PFSK-1 (cell line): ENCODE data around the gene SPO11.

Source experiments
- POLR2AphosphoS5 ChIP-seq: IDR thresholded peaks from 2 replicates; pipeline ENCODE4 v1.6.1; 2012; ENCODE audit warnings: low read depth, mild to moderate bottlenecking, control low read depth, low read length, moderate library complexity
- TAF1 ChIP-seq: IDR thresholded peaks from 2 replicates; pipeline ENCODE4 v1.6.1; 2012; ENCODE audit warnings: low read length, control low read depth, borderline replicate concordance; ENCODE audit not compliant: insufficient read depth

DNA sequence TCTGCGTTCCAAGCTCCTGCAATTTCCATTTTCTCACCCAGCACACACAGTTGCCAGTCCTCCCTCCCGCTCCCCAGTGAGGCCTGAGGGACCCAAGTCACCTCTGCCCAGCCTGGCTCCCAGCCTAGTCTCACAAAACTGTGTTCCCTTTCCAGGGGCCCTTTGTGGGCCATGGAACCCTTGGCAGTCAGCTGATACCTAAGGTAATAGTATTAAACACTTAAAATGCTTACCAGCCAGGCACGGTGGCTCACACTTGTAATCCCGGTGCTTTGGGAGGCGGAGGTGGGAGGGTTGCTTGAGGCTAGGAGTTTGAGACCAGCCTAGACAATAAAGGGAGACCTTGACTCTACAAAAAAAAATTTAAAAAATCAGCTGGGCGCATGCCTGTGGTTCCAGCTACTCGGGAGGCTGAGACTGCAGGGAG, 58.4 kb downstream of the SPO11 start:
- TF ChIP-seq POLR2AphosphoS5 (no peak), TAF1 (no peak)
